Prostate gland (tissue), 2 donors: Measurements from ENCODE around the gene TEX2.

ENCODE experiments used
- CTCF ChIP-seq, 4 experiments: fragments of 200-600 bp in 2 of 4; fragments of 450-650 bp in 2 of 4; sonication (generic) in 2 of 4; IDR thresholded peaks; 1 replicate in 3 of 4; 2 replicates in 1 of 4; pipeline ENCODE4 v1.5.1; 2016 to 2019; ENCODE audit warnings: antibody characterized with exemption in 4 of 4, mild to moderate bottlenecking in 2 of 4, moderate library complexity in 2 of 4
- POLR2A ChIP-seq: fragments of 450-650 bp; IDR thresholded peaks from one replicate; pipeline ENCODE4 v1.6.1; 2016; ENCODE audit warnings: antibody characterized with exemption, mild to moderate bottlenecking
- POLR2AphosphoS5 ChIP-seq: sonication (generic); formaldehyde crosslinking; IDR thresholded peaks from one replicate; pipeline ENCODE4 v1.6.1; 2017; ENCODE audit warnings: antibody characterized with exemption

- TF ChIP-seq CTCF (IDR thresholded peaks at IDR 0.05) (no peak), POLR2A (no peak), POLR2AphosphoS5 (no peak)
These were observed 20.4 kb downstream of the TEX2 start for GRCh38 chr17:64242633-64243032.
